ENCODE measurements around the gene NUTM1.
"Not testable (repeated sequence)": the region's sequence is repeated elsewhere in the genome, so short reads cannot be mapped to it uniquely, and the experiment has no call there.

Gene NUTM1

DNA sequence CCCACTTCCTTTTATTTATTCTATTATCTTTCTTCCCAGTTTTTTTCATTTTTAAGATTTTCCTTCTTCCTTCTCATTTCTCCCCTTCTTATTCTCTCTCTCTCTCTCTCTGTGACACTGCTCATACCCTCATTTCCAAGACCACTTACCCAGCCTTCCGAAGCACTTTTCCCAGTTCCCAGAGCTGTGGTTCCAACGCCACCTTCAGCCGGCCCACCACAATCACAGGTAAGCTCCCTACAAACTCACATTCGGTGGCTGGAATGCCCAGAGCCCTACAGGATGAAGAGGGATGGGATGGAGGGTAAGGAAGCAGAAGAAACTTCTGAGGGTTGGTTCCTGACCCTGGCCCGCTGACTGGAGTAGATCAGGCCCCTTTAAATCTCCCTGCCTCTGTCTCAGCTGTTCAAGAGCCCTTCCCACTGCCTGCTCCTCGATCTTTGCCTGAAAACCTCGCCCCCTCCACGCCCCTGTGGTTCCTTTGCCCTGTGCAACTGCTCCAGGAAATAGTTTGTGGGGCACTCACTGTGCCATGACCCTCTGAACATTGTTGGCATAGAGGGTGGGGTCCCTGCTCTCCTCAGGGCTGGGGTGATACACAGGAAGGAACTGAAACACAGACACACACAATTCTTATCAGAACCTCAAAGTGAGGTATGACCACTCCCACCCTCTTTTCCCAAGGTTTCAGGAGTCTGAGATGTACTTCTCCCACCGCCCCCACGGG is 19.1 kb downstream of the NUTM1 start:
- no peak for DNase-seq (ENCODE audit: low read depth)

GRCh38 chr15:34364041-34364440 is 20.9 kb downstream of the NUTM1 start:
- no peak for DNase-seq (ENCODE audit: low read depth)

GRCh38 chr15:34365091-34365825 is 22.1 kb downstream of the NUTM1 start:
- DNase-seq (ENCODE audit: low read depth): no peak

DNA sequence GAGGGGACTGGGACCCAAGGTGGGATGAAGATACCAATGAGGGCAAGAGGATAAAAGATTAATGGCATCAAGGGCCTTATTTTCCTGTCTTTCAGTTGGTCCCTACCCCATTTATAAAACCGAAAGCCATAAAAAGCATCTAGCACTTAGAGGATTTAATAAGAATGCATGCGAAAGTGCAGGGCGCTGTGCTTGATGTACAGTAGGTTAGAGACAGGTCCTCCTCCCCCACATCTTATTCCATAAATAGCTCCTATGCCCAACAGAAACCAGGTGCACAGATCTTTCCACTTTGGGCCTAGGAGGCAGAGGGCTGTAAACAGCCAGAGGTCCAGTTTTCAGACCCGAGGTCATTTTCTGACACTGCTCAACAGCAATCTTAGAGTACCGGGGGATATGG is 22.7 kb downstream of the NUTM1 start:
- DNase-seq (ENCODE audit: low read depth): no peak

DNA sequence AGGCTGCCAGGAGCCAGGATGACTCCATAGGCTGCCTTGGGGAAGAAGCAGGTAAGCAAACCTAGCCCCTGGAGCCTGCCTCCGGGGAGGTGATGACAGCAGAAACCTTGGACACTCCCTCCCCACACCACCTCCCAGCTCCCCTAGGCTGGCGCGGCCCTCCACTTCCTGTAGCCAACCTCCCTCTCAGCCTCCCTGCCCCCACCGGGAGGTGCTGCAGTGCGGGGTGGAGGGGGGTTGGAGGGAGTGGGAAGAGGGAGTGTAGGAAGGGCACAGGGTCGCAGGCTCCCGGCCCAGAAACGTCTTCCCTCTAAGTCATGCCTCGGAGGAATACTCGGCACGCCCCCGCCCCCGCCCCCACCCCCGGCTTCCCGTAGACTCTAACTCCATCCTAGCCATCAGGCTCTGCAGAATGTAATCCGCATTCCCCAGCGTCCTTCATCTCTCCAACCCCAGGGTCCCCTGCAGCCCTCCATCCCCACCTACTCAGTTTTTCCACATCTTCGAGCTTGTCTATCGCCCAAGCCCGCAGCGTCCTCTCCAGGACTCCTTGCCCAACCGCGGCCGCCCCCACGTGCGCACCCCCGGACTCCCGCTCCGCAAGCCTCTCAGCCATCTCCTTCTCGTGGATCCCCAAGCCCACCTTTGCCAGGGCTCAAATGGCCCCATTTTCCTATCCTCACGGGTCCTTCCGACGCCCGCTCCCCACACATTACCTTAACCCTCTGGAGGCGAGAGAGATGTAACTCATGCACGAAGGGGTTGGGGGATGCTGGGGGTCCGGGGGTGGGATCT is 23.4 kb downstream of the NUTM1 start:
- DNase-seq (ENCODE audit: low read depth): peak; percentile 23

GRCh38 chr15:34367101-34368081 is 24.3 kb downstream of the NUTM1 start, which contains the start of gene LPCAT4:
LPCAT4 (minus strand) TSS chr15:34367196; CDS start chr15:34367100, 96 bp downstream.
- peak; percentile 82 for DNase-seq (ENCODE audit: low read depth)

- no peak for DNase-seq (ENCODE audit: low read depth)
Measured at GRCh38 chr15:34370129-34370528, 27.0 kb downstream of the NUTM1 start.

DNA sequence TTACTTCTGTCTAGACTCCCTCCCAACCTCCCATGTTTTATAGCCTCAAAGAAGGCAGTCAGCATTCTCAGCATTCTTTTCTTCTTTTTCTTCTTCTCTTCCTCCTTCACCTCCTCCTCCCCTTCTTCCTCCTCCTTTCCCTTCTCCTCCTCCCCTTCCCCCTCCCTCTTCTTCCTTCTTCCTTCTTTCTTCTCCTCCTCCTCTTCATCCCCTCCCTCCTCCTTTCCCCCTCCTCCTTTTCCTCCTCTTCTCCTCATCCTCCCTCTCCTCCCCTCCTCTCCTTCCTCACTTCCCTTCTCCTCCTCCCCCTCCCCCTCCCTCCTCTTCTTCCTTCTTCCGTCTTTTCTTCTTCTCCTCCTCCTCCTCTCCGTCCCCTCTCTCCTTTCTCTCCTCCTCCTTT is 27.5 kb downstream of the NUTM1 start:
- no peak for DNase-seq (ENCODE audit: low read depth)

GRCh38 chr15:34373951-34374350 is 30.8 kb downstream of the NUTM1 start:
- DNase-seq (ENCODE audit: low read depth): no peak

GRCh38 chr15:34374816-34375215 is 31.7 kb downstream of the NUTM1 start:
- DNase-seq (ENCODE audit: low read depth): no peak

- DNase-seq (ENCODE audit: low read depth): not testable (repeated sequence)
Measured at GRCh38 chr15:34375541-34375940, 32.4 kb downstream of the NUTM1 start.

GRCh38 chr15:34376856-34377255 is 33.7 kb downstream of the NUTM1 start:
- DNase-seq (ENCODE audit: low read depth): no peak

GRCh38 chr15:34380491-34380890 is 37.4 kb downstream of the NUTM1 start:
- not testable (repeated sequence) for DNase-seq (ENCODE audit: low read depth)

DNA sequence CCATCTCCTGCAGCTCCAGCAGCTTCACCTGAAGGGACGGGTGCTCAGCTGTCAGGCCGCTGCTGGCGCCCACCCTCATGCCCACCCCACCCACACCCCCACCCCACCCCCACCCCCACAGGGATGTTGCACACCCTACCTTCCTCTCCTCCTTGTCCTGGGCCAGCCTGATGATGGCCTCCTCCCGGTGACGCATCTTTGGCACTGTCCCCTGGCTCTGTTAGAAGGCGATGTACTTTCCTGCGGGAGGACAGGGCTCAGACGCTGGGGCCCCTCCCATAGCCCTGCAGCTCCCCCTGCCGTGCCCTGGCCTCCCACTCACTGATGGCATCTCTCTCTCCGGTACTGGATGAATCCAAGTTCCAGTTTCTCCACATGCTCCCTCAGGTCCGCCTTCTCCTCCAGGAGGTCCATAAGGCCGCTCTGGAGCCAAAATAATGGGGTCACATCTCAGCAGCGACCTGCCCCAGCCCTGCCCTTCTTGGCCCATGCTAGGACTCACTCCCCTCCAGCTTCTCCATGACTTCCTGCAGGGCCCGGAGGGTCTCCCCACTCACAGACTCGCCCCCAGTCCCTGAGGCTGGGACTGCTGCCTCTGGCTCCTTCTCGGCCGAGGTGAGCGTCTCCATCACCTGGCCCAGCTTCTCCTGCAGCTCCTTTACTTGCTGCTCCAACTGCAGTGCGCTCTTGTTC is 38.9 kb downstream of the NUTM1 start:
- not testable (repeated sequence) for DNase-seq (ENCODE audit: low read depth)

DNA sequence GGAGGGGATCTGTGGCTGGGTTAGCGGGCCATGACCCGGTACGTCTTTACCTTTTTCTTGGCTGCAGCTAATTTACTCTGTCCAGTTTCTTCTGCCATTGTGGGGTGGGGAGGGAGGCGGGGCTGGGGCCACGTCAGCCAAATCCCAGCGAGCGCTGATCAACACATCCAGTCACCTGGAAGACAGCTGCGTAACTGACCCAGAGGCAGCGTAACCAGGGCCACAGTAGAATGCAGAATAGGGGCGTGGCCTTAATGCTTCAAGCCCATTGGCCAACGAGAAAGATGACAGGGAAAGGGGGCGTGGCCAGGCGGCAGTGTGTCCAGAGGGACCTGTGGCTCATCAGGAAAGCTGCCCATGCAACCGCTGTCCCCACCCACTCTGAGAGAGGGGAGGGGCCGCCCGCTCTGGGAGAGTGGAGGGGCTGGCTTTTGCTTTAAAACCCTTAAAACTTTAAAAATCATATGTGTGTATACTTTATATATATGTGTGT is 46.5 kb downstream of the NUTM1 start:
- not testable (repeated sequence) for DNase-seq (ENCODE audit: low read depth)

GRCh38 chr15:34392981-34393380 is 49.9 kb downstream of the NUTM1 start:
- DNase-seq (ENCODE audit: low read depth): not testable (repeated sequence)

DNA sequence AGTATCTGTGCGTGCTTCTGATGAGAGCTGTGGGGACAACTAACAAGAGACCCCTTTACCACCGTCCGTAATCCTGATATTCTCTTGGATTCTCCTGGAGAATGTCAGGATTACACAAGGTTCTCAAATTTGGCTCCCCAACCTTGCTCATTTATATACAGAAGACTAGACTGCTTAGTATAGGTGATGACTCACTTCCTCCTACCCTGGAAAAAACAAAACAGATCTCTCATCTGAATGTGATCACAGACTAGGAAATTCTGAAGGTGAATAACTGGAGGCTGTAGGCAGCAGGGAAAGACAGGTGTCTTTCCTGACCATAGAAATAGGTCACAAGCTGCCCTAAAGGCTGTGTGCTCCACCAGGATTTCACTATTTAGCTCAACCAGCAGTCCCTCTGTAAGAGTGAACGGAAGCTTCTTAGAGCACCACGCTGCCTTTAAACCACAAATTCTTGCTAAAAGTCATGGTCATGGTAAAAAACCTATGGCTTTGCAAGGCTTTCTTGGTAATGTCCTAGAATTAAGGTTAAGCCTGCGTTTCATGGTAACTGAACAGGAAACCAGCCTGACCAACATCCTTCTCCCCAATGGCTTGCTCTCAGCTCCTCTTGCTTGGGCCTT is 54.6 kb downstream of the NUTM1 start:
- DNase-seq (ENCODE audit: low read depth): not testable (repeated sequence)

GRCh38 chr15:34403160-34403598 is 60.1 kb downstream of the NUTM1 start:
- DNase-seq (ENCODE audit: low read depth): not testable (repeated sequence)

GRCh38 chr15:34403899-34404298 is 60.8 kb downstream of the NUTM1 start:
- not testable (repeated sequence) for DNase-seq (ENCODE audit: low read depth)

Measured in T follicular helper cell (primary cell).